HCT116 (cell line): ENCODE results near the gene SCYGR4. TPM values are rescaled to one million over a fixed set of nuclear protein-coding genes. Genes with fewer than 3 reads are reported as not detected.

Experiments used
- ATAC-seq: fragments of 200-7000 bp; cut with Tn5 transposase; 2 replicates; pipeline ENCODE4 v1.9.1; 2020; ENCODE audit warnings: mild to moderate bottlenecking, moderate library complexity
- BruUV-seq: library from RNA; stranded (reverse); fragments of 400-500 nt; replicated peaks from 2 replicates; lab custom pipeline; 2021; lab: Mats Ljungman, UMichigan
- CTCF ChIA-PET: fragments of 300-600 bp; sonication (Branson Sonifier 250); formaldehyde crosslinking; loops from one replicate; lab custom pipeline; 2021; ENCODE audit warnings: antibody characterized with exemption; lab: Charles Lee
- POLR2A ChIA-PET: fragments of 300-600, 350-600 bp; sonication (Branson Sonifier 250); formaldehyde crosslinking; loops from one replicate; lab custom pipeline; 2021; ENCODE audit warnings: antibody characterized with exemption; lab: Charles Lee
- RAD21 ChIA-PET, 2 experiments: fragments of 300-600 bp; sonication (Branson Sonifier 250); formaldehyde crosslinking; loops; one replicate each; lab custom pipeline; 2023; ENCODE audit warnings: low total read pairs in 2 of 2; ENCODE audit not compliant: uncharacterized antibody in 2 of 2, unreplicated experiment in 2 of 2, low non-redundant PET in 1 of 2; lab: Charles Lee
- DNase-seq: peaks from one replicate; pipeline ENCODE4 v3.0.0-alpha.2; 2010; ENCODE audit warnings: low read depth, low spot score
- H2AFZ ChIP-seq: fragments of 200-600 bp; shearing (Covaris generic), sonication (generic); 2 replicates; pipeline ENCODE4 v1.6.1; 2017; ENCODE audit warnings: low read depth, mixed run types, mixed read lengths, antibody characterized with exemption, low read length; ENCODE audit not compliant: poor library complexity, severe bottlenecking
- H3K27ac ChIP-seq: 2 replicates; pipeline ENCODE4 v1.5.1; 2012; ENCODE audit warnings: low read depth, low read length
- H3K27me3 ChIP-seq: fragments of 200-600 bp; sonication (generic); 2 replicates; pipeline ENCODE4 v1.6.1; 2016; ENCODE audit warnings: mixed run types, low read length, mixed read lengths; ENCODE audit not compliant: insufficient read depth
- H3K36me3 ChIP-seq, 2 experiments: fragments of 200-500 bp in 1 of 2; fragments of 200-600 bp in 1 of 2; sonication (Bioruptor generic) in 1 of 2; sonication (generic) in 1 of 2; 2 replicates each; pipeline versions ENCODE4 v1.5.1 to v1.6.1; 2014 to 2016; ENCODE audit warnings: low read length in 2 of 2, inconsistent platforms in 1 of 2, mixed read lengths in 1 of 2, mixed run types in 1 of 2; ENCODE audit not compliant: insufficient read depth in 2 of 2, control insufficient read depth in 1 of 2
- H3K4me1 ChIP-seq, 2 experiments: fragments of 200-600 bp in 1 of 2; sonication (generic) in 1 of 2; 2 replicates each; pipeline versions ENCODE4 v1.5.1 to v1.6.1; 2012 to 2017; ENCODE audit warnings: low read length in 2 of 2, inconsistent platforms in 1 of 2, mild to moderate bottlenecking in 1 of 2, mixed read lengths in 1 of 2, mixed run types in 1 of 2, moderate library complexity in 1 of 2; ENCODE audit not compliant: insufficient read depth in 2 of 2, control insufficient read depth in 1 of 2
- H3K4me2 ChIP-seq: fragments of 200-600 bp; sonication (generic); 2 replicates; pipeline ENCODE4 v1.6.1; 2017; ENCODE audit warnings: mixed run types, low read length, mixed read lengths
- H3K4me3 ChIP-seq, 2 experiments: fragments of 200-600 bp in 1 of 2; sonication (generic) in 1 of 2; replicated peaks in 1 of 2; 2 replicates each; pipeline ENCODE4 v1.5.1; 2011 to 2016; ENCODE audit warnings: low read length in 2 of 2, control low read depth in 1 of 2, low read depth in 1 of 2, mild to moderate bottlenecking in 1 of 2, mixed read lengths in 1 of 2, mixed run types in 1 of 2
- H3K79me2 ChIP-seq: fragments of 200-600 bp; sonication (generic); 2 replicates; pipeline ENCODE4 v1.6.1; 2017; ENCODE audit warnings: mild to moderate bottlenecking, mixed run types, low read length, moderate library complexity, mixed read lengths; ENCODE audit not compliant: insufficient read depth
- H3K9ac ChIP-seq: fragments of 200-600 bp; sonication (generic); 2 replicates; pipeline ENCODE4 v1.6.1; 2016; ENCODE audit warnings: low read length, mixed read lengths
- H3K9me2 ChIP-seq: fragments of 200-600 bp; sonication (generic), shearing (Covaris generic); 2 replicates; pipeline ENCODE4 v1.6.1; 2017; ENCODE audit warnings: mixed run types, mild to moderate bottlenecking, moderate library complexity; ENCODE audit not compliant: insufficient read depth
- H3K9me3 ChIP-seq, 2 experiments: fragments of 200-500 bp in 1 of 2; fragments of 200-600 bp in 1 of 2; sonication (Bioruptor generic) in 1 of 2; sonication (generic) in 1 of 2; 2 replicates each; pipeline ENCODE4 v1.6.1; 2014 to 2017; ENCODE audit warnings: low read length in 2 of 2, mixed read lengths in 2 of 2, inconsistent platforms in 1 of 2, low read depth in 1 of 2, mild to moderate bottlenecking in 1 of 2, mixed run types in 1 of 2, moderate library complexity in 1 of 2; ENCODE audit not compliant: control insufficient read depth in 1 of 2, insufficient read depth in 1 of 2
- H4K20me1 ChIP-seq: fragments of 200-600 bp; sonication (generic), shearing (Covaris generic); 2 replicates; pipeline ENCODE4 v1.6.1; 2017; ENCODE audit warnings: mixed run types, mild to moderate bottlenecking, moderate library complexity; ENCODE audit not compliant: insufficient read depth
- ATF3 ChIP-seq: IDR thresholded peaks from 2 replicates; pipeline ENCODE4 v1.6.1; 2012
- CBX3 ChIP-seq: IDR thresholded peaks from 2 replicates; pipeline ENCODE4 v1.6.1; 2012; ENCODE audit warnings: low read depth
- CTCF ChIP-seq, 3 experiments: fragments of 200-600 bp in 1 of 3; sonication (generic) in 1 of 3; IDR thresholded peaks in 2 of 3; conservative IDR thresholded peaks in 1 of 3; 2 replicates each; pipeline ENCODE4 v1.5.1; 2012 to 2017; ENCODE audit warnings: low read depth in 2 of 3, low read length in 2 of 3, antibody characterized with exemption in 1 of 3, borderline replicate concordance in 1 of 3, control low read depth in 1 of 3, mild to moderate bottlenecking in 1 of 3, mixed read lengths in 1 of 3, mixed run types in 1 of 3, moderate library complexity in 1 of 3; ENCODE audit not compliant: insufficient read depth in 1 of 3
- EGR1 ChIP-seq: IDR thresholded peaks from 2 replicates; pipeline ENCODE4 v1.6.1; 2012; ENCODE audit warnings: low read depth
- ELF1 ChIP-seq: IDR thresholded peaks from 2 replicates; pipeline ENCODE4 v1.6.1; 2012; ENCODE audit warnings: low read depth, borderline replicate concordance
- FOSL1 ChIP-seq: IDR thresholded peaks from 2 replicates; pipeline ENCODE4 v1.6.1; 2012; ENCODE audit warnings: low read depth
- JUND ChIP-seq: IDR thresholded peaks from 2 replicates; pipeline ENCODE4 v1.6.1; 2012
- MAX ChIP-seq: IDR thresholded peaks from 2 replicates; pipeline ENCODE4 v1.6.1; 2012
- POLR2A ChIP-seq: IDR thresholded peaks from 2 replicates; pipeline ENCODE4 v1.7.0; 2011; ENCODE audit warnings: borderline replicate concordance; ENCODE audit not compliant: insufficient read depth, insufficient read length; ENCODE audit errors: extremely low read depth
- POLR2AphosphoS5 ChIP-seq: IDR thresholded peaks from 2 replicates; pipeline ENCODE4 v1.6.1; 2011; ENCODE audit warnings: mild to moderate bottlenecking, low read depth, low read length, moderate library complexity
- RAD21 ChIP-seq: IDR thresholded peaks from 2 replicates; pipeline ENCODE4 v1.6.1; 2012; ENCODE audit warnings: low read depth, mild to moderate bottlenecking
- REST ChIP-seq: IDR thresholded peaks from 2 replicates; pipeline ENCODE4 v1.6.1; 2012; ENCODE audit warnings: low read depth
- SIN3A ChIP-seq: IDR thresholded peaks from 2 replicates; pipeline ENCODE4 v1.6.1; 2012; ENCODE audit warnings: low read depth
- SP1 ChIP-seq: IDR thresholded peaks from 2 replicates; pipeline ENCODE4 v1.6.1; 2012; ENCODE audit warnings: low read depth
- SRF ChIP-seq: IDR thresholded peaks from 2 replicates; pipeline ENCODE4 v1.6.1; 2012; ENCODE audit warnings: low read depth
- TCF7L2 ChIP-seq: IDR thresholded peaks from 2 replicates; pipeline ENCODE4 v1.7.0; 2011; ENCODE audit warnings: borderline replicate concordance, inconsistent platforms; ENCODE audit not compliant: insufficient read depth, insufficient read length; ENCODE audit errors: extremely low read depth
- YY1 ChIP-seq: IDR thresholded peaks from 2 replicates; pipeline ENCODE4 v1.6.1; 2011; ENCODE audit warnings: low read length, low read depth, moderate library complexity, mild to moderate bottlenecking; ENCODE audit not compliant: insufficient replicate concordance; ENCODE audit errors: extremely low read depth
- ZBTB33 ChIP-seq: IDR thresholded peaks from 2 replicates; pipeline ENCODE4 v1.6.1; 2011; ENCODE audit warnings: mild to moderate bottlenecking, low read length, moderate library complexity; ENCODE audit not compliant: insufficient replicate concordance; ENCODE audit errors: extremely low read depth
- ZFX ChIP-seq: fragments of 450-650 bp; IDR thresholded peaks from 2 replicates; pipeline ENCODE4 v1.6.1; 2017
- ZNF274 ChIP-seq: fragments of 200-500 bp; sonication (Bioruptor generic); IDR thresholded peaks from 2 replicates; pipeline ENCODE4 v1.6.1; 2014; ENCODE audit warnings: mild to moderate bottlenecking, low read depth, low read length, inconsistent platforms
- intact Hi-C: fragments of 100-400 bp; cut with micrococcal nuclease; formaldehyde crosslinking; loops from 2 replicates; pipeline ENCODE4 v1.10.0; 2022
- total RNA-seq: library from RNA; stranded (reverse); gene quantifications from one replicate; pipeline ENCODE4 v1.2.1, GENCODE V29; 2021; ENCODE audit not compliant: unreplicated experiment

The SCYGR4 gene
- total RNA-seq, 1 experiment from 2014 or later = not detected

- H3K9me3 ChIP-seq = no peaks in the 10 kb centered on the region
- H3K27me3 ChIP-seq = no peaks in the 10 kb centered on the region
- H3K4me3 ChIP-seq = no peak overlapping the region
- H3K36me3 ChIP-seq = no peaks in the 10 kb centered on the region
- H3K9me2 ChIP-seq = no peaks in the 10 kb centered on the region
- POLR2A ChIA-PET = no interaction called here
- no TSS peak for BruUV-seq
- TF ChIP-seq ZNF274 (no peak), POLR2AphosphoS5 (no peak), CBX3 (no peak), REST (no peak), ZFX (no peak), ZBTB33 (no peak), JUND (no peak), TCF7L2 (no peak), CTCF (IDR thresholded peaks at IDR 0.05 in 2 of 3, conservative IDR thresholded peaks at IDR 0.05 in 1 of 3; ENCODE audit: borderline replicate concordance in 1 of 3, insufficient read depth in 1 of 3, low read depth in 2 of 3, low read length in 2 of 3) (no peak), SIN3A (no peak), EGR1 (no peak), ELF1 (no peak), ATF3 (no peak), SP1 (no peak), POLR2A (no peak), FOSL1 (no peak), MAX (no peak), RAD21 (no peak), YY1 (no peak), SRF (no peak)
- DNase-seq (no peak), ATAC-seq (no peak)
- H3K4me2 ChIP-seq = no peak overlapping the region
- H3K79me2 ChIP-seq = no peaks in the 10 kb centered on the region
- CTCF ChIA-PET = no interaction called here
- no peak overlapping the region for H3K27ac ChIP-seq
- no peak overlapping the region for H3K9ac ChIP-seq
- intact Hi-C loops = no loop called here
- H3K4me1 ChIP-seq = peaks cover 3 to 5% of the 10 kb centered on the region in 2 experiments; a peak in 3 of 4 replicates
- H2AFZ ChIP-seq = no peak overlapping the region
- no peaks in the 10 kb centered on the region for H4K20me1 ChIP-seq
- RAD21 ChIA-PET = no interaction called here
Measured at GRCh38 chr2:227592694-227593387, 24.5 kb upstream of the SCYGR4 start.
